ENCODE results near the gene SEC31B.

The SEC31B gene

GRCh38 chr10:100519311-100520051, at the start of gene SEC31B:
SEC31B (minus strand) TSS chr10:100519861; CDS start chr10:100516952, 2,909 bp downstream.
- no peak for DNase-seq

DNA sequence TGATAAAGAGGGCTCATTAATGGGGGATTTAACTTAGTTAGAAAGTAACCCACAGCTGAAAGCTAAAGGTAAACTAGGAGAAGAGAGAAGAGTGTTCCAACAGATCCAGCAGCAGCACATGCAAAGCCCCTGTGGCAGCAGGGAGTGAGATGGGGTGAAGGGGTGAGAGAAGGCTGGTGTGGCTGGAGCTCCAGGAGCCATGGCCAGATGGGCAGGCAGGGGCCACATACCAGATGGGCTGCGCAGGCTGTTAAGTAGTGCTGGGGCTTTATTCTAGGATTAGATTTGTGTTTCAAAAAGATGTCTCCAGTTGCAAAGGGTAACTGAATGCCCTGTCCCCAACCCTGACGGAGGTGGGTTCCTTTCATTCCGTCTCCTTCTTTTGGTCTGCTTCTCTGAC, 49.3 kb upstream of the SEC31B start:
- no peak for DNase-seq

- DNase-seq = no peak
Measured at GRCh38 chr10:100567826-100568225, 48.2 kb upstream of the SEC31B start.

DNA sequence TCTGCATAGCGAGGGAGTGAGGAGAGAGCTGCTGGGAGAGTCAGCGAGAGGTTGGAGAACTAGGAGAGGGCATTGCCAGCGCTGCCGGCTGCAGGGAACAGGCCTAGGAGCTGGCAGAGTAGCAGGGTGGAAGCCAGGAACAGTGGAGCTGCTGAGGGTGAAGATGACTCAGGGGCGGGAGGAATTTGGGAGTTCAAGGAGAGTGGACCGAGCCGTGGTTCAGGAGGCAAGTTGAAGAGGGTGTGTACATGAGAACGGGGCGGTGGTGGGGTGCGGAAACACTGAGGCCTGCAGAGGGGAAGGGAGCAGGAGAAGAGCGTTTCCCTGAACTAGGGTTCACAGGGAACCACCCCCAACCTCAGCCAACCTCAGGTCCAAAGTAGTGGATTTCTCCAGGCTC, 47.6 kb upstream of the SEC31B start:
- no peak for DNase-seq

DNA sequence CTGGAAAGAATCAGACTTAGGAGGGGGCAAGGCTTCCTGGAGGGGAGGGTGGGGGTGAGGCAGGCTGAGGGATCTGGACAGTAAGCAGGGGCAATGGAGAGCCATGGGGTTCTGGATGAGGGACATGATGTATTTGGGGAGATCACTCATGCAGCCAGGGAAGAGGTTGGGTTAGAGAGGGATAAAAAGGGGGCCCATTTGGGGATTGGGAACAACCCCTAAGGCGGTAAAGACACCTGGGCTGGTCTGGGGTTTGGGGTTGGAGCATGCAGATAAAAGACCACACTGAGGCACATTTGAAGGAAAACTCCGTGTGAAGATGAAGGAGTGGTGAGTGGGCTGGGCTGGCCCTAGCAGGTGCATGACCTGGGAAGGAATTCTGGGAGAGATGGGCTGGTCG, 46.9 kb upstream of the SEC31B start:
- DNase-seq = no peak

DNA sequence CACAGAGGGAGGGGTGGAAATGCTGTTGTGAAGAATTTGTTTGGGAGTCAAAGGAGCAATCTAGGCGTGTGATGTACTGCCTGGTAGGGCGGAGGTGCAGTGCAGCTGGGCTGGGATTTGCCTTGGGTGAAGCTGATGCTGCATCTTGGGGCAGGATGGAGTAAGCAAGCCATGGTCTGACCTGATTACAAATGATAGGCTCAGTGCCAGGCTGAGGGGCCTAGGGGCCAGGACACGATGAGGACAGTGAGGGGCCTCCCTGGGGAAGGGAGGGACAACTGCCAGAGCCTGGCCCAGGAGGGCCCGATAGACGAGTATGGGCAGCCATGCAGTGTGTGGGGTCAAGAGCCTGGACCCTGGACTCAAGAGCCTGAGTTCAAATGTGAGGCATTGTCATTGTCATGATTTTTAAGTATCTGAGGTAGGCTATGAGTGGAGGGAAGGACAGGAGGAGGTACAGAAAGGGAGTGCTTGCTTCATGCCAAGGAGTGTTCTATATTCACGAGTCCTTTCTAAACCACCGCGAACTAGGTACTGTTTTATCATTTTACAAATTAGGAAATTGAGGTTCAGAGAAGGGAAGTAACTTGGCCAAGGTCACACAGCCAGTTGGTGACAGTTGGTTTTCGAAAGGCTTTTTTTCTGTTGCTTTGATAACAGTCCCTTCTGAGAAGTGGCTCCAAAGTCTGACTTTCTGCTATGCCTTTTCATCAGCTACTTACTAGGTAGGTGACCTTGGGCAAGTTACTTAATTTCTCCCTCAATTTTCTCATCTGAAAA, 45.7 kb upstream of the SEC31B start:
- DNase-seq = no peak

DNA sequence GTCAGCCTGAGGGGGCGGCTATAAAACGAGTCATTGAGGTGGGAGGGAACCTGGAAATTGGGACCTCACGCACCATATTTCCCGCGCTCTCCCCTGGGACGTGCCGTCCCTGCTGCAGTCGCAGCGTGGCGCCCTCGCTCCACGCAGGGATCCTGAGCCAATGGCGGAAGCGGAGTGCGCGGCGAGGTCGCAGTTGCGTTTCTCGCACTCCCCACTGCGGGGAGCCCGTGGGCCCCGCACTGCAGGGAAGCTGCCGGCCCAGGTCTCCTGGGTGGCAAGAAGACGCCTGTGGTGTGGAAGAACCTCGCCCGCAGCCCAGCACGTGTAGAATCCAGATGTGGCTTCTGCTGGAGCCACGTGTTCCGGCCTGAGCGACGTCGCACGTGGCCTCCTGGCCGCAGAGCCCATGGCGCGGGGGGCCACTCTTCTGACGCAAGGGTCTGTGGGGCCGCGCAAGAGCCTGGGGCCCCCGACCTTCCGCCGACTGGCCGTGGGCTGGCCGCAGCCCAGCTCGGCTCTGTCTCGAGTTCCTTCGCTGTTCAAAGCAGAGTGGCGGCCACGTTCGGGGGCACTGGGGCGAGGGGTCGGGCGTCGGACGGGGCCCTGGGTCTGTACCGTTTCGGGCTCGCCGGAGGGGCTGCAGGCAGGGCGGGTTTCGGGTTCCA, 42.5 kb upstream of the SEC31B start:
- DNase-seq = peak in 1 of 2 experiments; percentile 14

- DNase-seq = no peak
Measured at GRCh38 chr10:100561005-100561404, 41.3 kb upstream of the SEC31B start.

GRCh38 chr10:100560248-100560647, 40.6 kb upstream of the SEC31B start:
- DNase-seq = no peak

- no peak for DNase-seq
Measured at GRCh38 chr10:100554902-100555301, 35.2 kb upstream of the SEC31B start.

DNA sequence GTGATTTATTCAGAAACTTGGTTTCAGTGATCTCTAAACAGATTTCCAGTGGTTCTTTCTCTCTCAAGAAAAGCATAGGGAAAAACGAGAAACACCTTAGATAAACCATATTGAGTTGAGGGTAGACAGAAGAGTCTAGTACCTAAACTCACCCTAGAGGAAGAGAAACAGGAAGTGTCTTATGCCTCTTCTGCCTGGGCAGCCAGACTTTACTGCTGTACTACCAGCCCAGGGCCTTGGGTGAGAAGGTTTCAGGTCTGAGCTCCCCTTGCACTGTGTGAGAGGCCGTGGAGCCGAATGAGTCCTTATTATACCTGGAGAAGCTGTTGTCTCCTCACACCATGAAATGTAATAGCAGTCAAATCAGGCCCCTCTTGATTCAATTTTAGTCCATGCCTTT, 34.3 kb upstream of the SEC31B start:
- no peak for DNase-seq

DNA sequence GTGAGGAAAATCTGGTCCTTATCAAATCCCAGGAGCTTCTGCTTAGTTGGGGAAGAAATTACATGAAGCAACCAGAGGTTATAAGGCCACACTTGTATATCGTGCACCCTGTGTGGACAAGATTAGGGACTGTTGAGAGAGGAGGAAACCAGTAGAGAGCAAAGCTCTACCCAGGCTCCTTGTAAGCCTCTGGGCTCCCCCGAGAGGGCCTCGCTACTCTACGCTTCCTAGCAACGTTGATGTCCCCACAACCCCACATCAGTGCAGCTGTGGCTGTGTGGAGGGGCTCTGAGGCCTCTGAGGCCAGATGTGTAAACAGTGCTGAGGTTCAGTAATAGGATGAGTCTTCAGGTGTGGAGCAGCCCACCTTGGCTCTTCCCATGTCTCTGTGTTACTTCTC, 32.1 kb upstream of the SEC31B start:
- DNase-seq = no peak

- DNase-seq = no peak
Measured at GRCh38 chr10:100551196-100551595, 31.5 kb upstream of the SEC31B start.

GRCh38 chr10:100544950-100545349, 25.3 kb upstream of the SEC31B start:
- no peak for DNase-seq

DNA sequence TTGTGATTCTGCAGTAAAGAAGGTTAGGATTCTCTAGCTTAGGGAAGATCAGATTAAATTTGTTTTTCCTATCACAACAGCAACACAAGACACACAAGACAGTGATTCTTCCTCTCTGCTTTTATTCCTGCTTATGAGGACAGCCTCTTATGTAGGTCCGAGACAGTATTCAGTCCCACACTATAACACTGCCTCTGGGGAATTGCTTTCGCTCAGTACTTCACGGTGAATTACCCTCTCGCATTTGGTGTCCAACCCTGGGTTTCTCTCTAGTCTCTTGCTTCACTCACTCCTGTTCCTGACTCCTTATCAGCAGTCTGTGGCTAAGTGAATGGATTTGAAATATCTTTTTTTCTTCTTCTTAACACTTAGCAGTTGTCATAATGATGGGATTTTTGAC, 17.8 kb upstream of the SEC31B start:
- DNase-seq = no peak

DNA sequence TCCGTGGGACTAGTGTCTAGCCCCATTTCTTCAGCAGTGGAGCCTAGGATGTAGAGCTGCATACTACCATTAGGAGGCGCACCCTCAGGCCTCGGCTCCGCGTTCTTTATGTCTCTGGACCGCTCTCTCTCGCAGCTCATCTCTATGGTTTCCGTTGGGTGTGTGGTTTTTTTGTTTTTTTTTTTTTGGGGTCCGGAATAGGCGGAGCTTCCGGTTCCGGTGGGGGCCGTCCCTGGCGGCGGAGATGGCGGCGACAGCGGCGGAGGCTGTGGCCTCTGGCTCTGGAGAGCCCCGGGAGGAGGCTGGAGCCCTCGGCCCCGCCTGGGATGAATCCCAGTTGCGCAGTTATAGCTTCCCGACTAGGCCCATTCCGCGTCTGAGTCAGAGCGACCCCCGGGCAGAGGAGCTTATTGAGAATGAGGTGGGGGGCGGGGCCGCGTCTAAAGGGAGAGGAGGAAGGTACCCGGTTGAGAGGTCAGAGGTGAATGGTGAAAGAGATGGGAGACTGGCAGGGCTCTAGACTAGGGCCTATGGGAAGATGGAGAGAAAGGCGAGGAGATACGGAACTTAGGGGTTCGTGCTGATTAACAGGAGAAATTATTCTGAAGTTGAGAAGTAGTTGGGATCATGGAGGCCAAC, 16.2 kb upstream of the SEC31B start, which contains the start of gene HIF1AN:
TSS of gene HIF1AN (plus strand) at position 229 of the 639 bp plus-strand sequence. CDS start at position 245, 16 bp downstream.
- peak; percentile 61 to 72 for DNase-seq

DNA sequence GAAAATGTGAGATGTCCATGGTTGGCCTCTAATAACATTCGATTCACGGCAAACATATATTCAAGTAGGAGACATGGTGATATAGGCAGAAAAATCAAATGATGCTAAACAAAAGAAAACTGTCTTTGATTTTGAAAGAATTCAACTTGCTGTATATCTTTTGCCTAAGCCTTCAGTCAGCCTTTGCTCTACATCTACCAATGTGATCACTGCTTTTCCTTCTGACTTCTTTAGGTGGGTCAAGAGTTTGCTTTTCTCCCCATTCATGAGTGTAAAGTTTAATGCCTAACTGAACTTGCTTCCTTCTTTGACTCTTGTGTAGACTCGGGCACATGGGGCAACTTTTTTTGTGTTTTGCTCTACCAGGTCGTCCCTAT, 15.7 kb upstream of the SEC31B start:
- DNase-seq = no peak

- DNase-seq = no peak
Measured at GRCh38 chr10:100534726-100535125, 15.1 kb upstream of the SEC31B start.

DNA sequence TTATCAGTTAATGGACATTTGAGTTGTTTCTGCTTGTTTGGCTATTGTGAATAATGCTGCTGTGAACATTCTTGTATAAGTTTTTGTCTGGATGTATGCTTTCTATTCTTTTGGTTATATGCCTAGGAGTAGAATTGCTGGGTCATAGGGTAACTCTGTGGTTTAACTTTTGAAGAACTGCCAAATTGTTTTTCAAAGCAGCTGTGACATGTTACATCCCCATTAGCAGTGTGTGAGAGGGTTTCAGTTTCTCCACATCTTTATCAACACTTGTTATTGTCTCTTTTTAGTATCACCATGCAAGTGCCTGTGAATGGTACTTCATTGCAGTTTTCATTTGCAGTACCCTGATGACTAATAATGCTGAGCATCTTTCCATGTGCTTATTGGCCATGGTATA, 12.1 kb upstream of the SEC31B start:
- DNase-seq = no peak

- DNase-seq = peak; percentile 42 to 59
Measured at GRCh38 chr10:100529475-100530298, 10.0 kb upstream of the SEC31B start, which contains the start of gene NDUFB8. NDUFB8 (minus strand) TSS chr10:100529871; CDS start chr10:100529851, 20 bp downstream.

DNA sequence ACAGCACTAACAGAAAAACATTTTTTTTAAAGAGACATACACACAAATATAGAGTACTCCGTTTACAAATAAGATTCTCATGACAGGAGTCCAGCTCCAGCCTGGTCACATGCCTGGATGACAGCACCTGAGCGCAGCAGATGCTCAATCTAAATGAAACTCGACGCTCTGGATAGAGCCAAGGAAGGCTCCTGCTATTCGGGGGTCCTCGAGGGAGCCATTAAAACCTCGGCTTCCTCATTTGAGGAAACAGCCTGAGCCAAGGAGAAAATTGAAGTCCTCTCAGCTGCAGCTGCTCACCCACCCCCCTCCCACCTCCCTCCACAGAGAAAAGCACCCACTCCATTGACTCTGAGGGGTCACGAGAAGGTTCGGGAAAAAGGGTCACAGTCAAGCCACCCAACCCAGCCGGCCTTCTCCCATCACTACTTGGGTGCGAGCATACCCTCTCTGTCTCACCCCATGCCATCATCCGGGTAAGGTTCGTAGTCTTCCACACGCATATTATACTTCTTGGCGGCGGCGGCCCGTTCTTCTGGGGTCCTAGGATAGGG, 9.3 kb upstream of the SEC31B start:
- DNase-seq = peak in 1 of 2 experiments; percentile 9
